Measurements from ENCODE around the gene ARHGEF26. TPM values are rescaled to one million over a fixed set of nuclear protein-coding genes. Genes with fewer than 3 reads are reported as not detected.

The ARHGEF26 gene
- polyA plus RNA-seq, 1 experiment: 0.05 TPM

DNA sequence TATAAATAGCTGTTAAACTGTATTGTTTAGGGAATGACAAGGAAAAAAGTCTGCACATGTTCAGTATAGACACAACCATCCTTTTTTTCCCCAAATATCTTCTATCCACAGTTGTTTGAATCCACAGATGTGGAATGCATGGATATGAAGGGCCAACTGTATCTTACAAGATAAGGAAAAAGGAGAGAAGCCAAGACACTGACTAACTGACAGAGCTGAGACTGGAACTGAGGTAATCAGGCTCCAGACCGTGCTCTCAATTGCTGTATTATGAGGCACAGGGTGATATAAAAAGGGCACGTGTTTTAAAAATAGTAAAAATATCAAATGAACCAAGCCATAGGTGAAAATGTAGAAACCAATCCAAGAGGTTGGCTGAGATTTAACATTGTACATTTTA lies 154.1 kb downstream of the ARHGEF26 start:
- ChIA-PET CTCF (interaction anchor here (1.0 kb wide), 1 partner anchor 13 kb away, joined by 3 read pairs; no protein-coding TSS in a partner anchor), POLR2A (no interaction called here)
- TF ChIP-seq, protein P1, sequence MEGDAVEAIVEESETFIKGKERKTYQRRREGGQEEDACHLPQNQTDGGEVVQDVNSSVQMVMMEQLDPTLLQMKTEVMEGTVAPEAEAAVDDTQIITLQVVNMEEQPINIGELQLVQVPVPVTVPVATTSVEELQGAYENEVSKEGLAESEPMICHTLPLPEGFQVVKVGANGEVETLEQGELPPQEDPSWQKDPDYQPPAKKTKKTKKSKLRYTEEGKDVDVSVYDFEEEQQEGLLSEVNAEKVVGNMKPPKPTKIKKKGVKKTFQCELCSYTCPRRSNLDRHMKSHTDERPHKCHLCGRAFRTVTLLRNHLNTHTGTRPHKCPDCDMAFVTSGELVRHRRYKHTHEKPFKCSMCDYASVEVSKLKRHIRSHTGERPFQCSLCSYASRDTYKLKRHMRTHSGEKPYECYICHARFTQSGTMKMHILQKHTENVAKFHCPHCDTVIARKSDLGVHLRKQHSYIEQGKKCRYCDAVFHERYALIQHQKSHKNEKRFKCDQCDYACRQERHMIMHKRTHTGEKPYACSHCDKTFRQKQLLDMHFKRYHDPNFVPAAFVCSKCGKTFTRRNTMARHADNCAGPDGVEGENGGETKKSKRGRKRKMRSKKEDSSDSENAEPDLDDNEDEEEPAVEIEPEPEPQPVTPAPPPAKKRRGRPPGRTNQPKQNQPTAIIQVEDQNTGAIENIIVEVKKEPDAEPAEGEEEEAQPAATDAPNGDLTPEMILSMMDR (IDR thresholded peaks at IDR 0.05; ENCODE audit: insufficient read depth, low read depth, low read length): no peak
- H3K36me3 ChIP-seq (ENCODE audit: control insufficient read depth, insufficient read depth, low read length): peaks cover 6% of the 10 kb centered on the region
- H3K4me3 ChIP-seq (ENCODE audit: low read depth, low read length): no peak overlapping the region
- H3K27me3 ChIP-seq (ENCODE audit: control insufficient read depth, insufficient read depth, low read length): no peaks in the 10 kb centered on the region
- no peak for DNase-seq (ENCODE audit: low read depth)

GRCh38 chr3:154275965-154276364 lies 154.8 kb downstream of the ARHGEF26 start:
- no peak for DNase-seq (ENCODE audit: low read depth)
- no peak overlapping the region for H3K4me3 ChIP-seq (ENCODE audit: low read depth, low read length)
- TF ChIP-seq, protein P1 (IDR thresholded peaks at IDR 0.05; ENCODE audit: insufficient read depth, low read depth, low read length): no peak
- H3K27me3 ChIP-seq (ENCODE audit: control insufficient read depth, insufficient read depth, low read length): no peaks in the 10 kb centered on the region
- H3K36me3 ChIP-seq (ENCODE audit: control insufficient read depth, insufficient read depth, low read length): peaks cover 6% of the 10 kb centered on the region
- ChIA-PET CTCF (no interaction called here), POLR2A (no interaction called here)

DNA sequence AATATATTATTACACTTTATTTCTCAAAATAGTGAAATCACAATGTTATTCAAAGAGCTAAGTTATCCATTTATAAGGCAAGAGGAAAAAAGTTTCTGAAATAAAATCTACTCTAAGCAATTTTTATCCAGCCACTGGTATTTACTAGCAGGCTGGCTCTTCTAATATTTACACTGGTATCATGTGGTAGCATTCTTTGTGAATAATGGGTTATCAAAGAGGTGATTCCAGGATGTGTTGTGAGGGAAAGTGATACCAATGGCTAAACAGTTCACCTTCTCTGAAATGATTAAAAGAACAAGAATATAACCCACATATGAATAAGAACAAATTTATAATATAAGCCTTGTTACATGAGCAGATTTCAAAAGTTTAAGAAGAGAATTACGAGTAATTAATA lies 159.0 kb downstream of the ARHGEF26 start:
- Histone ChIP-seq H3K36me3 (ENCODE audit: control insufficient read depth, insufficient read depth, low read length) (peaks cover 6% of the 10 kb centered on the region), H3K4me3 (ENCODE audit: low read depth, low read length) (no peak overlapping the region), H3K27me3 (ENCODE audit: control insufficient read depth, insufficient read depth, low read length) (no peaks in the 10 kb centered on the region)
- DNase-seq (ENCODE audit: low read depth): no peak
- POLR2A ChIA-PET: no interaction called here
- CTCF ChIA-PET: no interaction called here
- TF ChIP-seq, protein P1 (IDR thresholded peaks at IDR 0.05; ENCODE audit: insufficient read depth, low read depth, low read length): no peak

DNA sequence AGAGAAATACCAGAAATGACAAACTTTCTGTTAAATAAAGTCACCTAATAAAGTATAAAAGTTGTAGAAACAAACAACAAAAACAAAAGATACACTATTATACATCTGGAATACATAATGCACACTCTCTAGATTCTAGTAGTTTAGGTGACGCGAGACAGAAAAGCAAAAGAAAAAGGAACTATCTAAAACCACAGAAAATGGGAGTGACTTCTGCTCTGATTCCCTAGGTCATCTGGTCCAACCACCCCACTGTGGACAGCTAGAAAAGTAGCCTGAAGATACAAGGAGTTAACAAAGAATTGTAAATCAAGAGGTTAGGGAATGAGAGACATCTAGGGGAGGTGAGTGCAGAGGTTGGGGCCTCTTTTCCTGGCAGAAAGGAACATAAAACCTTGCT lies 164.0 kb downstream of the ARHGEF26 start:
- POLR2A ChIA-PET: no interaction called here

DNA sequence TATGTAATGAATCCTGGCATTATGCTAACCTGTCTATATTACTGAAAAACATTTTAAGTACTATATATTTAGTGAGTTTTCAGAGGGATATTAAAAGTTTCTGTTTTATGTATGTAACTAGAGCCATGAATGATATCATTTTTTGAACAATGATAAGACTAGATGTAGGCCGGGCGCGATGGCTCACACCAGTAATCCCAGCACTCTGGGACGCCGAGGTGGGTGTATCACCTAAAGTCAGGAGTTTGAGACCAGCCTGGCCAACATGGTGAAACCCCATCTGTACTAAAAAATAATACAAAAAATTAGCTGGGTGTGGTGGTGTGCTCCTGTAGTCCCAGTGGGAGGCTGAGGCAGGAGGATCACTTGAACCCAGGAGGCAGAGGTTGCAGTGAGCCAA lies 169.0 kb downstream of the ARHGEF26 start:
- Histone ChIP-seq H3K27me3 (ENCODE audit: control insufficient read depth, insufficient read depth, low read length) (no peaks in the 10 kb centered on the region), H3K36me3 (ENCODE audit: control insufficient read depth, insufficient read depth, low read length) (peaks cover 6% of the 10 kb centered on the region), H3K4me3 (ENCODE audit: low read depth, low read length) (no peak overlapping the region)
- no peak for DNase-seq (ENCODE audit: low read depth)
- TF ChIP-seq, protein P1 (IDR thresholded peaks at IDR 0.05; ENCODE audit: insufficient read depth, low read depth, low read length): no peak
- POLR2A ChIA-PET: no interaction called here
- CTCF ChIA-PET: no interaction called here

More for the DNA sequence above, 164.0 kb downstream of the ARHGEF26 start:
- TF ChIP-seq, protein P1 (IDR thresholded peaks at IDR 0.05; ENCODE audit: insufficient read depth, low read depth, low read length): no peak
- Histone ChIP-seq H3K27me3 (ENCODE audit: control insufficient read depth, insufficient read depth, low read length) (no peaks in the 10 kb centered on the region), H3K36me3 (ENCODE audit: control insufficient read depth, insufficient read depth, low read length) (peaks cover 3% of the 10 kb centered on the region), H3K4me3 (ENCODE audit: low read depth, low read length) (no peak overlapping the region)
- no peak for DNase-seq (ENCODE audit: low read depth)
- CTCF ChIA-PET: no interaction called here

Measured in BJ (cell line).